Neuron (in vitro differentiated cells): ENCODE data around the gene RNASET2.
"Not testable (repeated sequence)": the region's sequence is repeated elsewhere in the genome, so short reads cannot be mapped to it uniquely, and the experiment has no call there.

Source experiments
- H2AFZ ChIP-seq: one replicate; pipeline ENCODE4 v1.6.1; 2013; ENCODE audit warnings: low read depth, mild to moderate bottlenecking, inconsistent platforms, low read length, moderate library complexity
- H3K27me3 ChIP-seq: one replicate; pipeline ENCODE4 v1.6.1; 2013; ENCODE audit warnings: low read length; ENCODE audit not compliant: insufficient read depth
- H3K36me3 ChIP-seq: one replicate; pipeline ENCODE4 v1.6.1; 2013; ENCODE audit warnings: low read length; ENCODE audit not compliant: insufficient read depth
- H3K4me1 ChIP-seq: one replicate; pipeline ENCODE4 v1.6.1; 2013; ENCODE audit warnings: low read length; ENCODE audit not compliant: insufficient read depth
- H3K4me3 ChIP-seq: 2 replicates; pipeline ENCODE4 v1.5.1; 2013; ENCODE audit warnings: mild to moderate bottlenecking, low read length, moderate library complexity
- H3K9me3 ChIP-seq: one replicate; pipeline ENCODE4 v1.6.1; 2013; ENCODE audit warnings: low read length

The RNASET2 gene

DNA sequence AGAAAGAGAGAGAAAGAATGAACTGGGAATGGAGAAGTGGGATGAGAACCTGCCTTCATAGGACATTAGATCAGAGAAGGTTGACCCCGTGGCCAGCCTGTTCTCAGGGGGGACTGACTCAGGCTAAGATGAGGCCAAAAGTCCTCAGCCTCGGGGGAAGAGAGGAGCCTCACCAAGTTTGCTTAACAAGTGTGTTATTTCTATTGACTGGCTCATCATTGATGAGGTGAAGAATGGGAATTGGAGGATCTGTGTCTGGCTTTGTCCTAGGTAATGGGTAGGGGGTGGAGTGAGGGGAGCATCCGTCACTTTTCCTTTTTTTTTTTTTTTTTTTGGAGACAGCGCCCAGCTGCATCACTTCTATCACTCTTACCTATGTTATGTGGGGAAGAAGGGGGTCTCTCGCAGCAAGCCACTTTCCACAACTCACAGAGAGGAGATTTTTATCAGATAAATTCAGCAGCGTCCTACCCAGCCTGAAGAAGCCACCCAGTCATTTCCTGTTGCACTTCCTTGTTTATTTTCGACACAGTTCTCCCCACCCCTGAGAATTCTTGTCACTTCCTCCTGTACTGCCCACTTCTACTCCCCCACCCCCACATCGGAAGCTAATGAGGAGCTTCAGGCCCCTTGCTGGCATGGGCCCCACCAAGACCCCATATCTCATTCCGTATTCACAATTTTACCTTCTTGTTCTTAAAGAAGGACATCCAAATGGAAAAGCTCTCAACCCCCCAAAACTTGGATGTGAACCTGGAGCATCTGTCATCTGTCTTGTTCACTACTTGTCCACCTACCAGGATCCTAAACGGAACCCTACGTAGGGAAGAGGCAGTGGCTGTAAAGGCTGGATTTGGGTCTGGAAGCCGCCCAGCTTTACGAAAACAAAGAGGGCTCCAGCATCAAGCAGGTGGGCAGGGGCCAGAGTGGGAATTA is 2.8 kb upstream of the RNASET2 start:
- no peaks in the 10 kb centered on the region for H3K36me3 ChIP-seq
- no peak overlapping the region for H3K4me3 ChIP-seq
- H3K27me3 ChIP-seq: no peaks in the 10 kb centered on the region
- no peaks in the 10 kb centered on the region for H3K9me3 ChIP-seq
- peaks cover 8% of the 10 kb centered on the region for H3K4me1 ChIP-seq
- H2AFZ ChIP-seq: no peak overlapping the region

DNA sequence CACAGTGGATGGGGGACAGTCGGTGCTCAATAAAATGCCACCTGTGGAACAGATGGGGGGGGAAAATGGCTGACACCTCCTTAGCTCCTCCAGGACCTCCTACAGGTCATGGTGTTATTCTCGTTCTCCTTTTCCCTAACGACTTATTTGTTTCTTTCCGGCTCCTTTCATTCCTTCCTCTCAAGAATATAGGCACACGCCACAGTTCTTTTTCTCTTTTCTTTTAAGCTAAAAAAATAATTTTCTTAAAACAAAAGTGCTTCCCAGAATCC is 1.4 kb upstream of the RNASET2 start:
- no peak overlapping the region for H2AFZ ChIP-seq
- no peaks in the 10 kb centered on the region for H3K27me3 ChIP-seq
- H3K4me3 ChIP-seq: no peak overlapping the region
- H3K9me3 ChIP-seq: no peaks in the 10 kb centered on the region
- no peaks in the 10 kb centered on the region for H3K36me3 ChIP-seq
- peaks cover 8% of the 10 kb centered on the region for H3K4me1 ChIP-seq

- H2AFZ ChIP-seq: peak overlapping the region; percentile 91
These were observed 896 bp upstream of the RNASET2 start for GRCh38 chr6:166957087-166957804.

DNA sequence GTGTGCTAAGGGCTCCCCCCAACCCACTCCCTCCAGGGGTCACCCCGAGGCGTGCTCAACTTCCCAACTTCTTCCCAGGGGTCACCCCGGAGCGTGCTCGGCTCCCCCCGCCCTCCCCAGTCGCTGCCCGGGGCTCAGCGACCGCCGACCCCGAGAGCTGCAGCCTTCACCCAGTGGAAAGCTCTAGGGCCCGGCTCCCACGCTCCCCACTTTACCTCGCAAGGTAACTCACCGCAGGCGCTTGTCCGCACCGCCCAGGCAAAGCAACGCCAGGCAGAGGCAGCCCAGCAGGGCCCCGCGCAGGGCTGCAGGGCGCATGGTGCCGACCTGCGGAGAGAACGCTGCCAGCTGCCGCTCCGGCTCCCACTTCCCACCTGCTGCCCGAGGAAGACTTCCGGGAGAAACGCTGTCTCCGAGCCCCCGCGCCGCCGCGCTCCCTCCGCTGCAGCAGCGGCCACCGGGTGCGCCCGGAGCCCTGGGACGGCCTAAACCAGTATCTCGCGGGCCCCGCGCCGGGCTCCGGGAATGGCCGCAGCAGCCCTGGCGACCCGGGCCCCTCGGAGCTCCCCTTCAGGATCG is 396 bp downstream of the RNASET2 start:
- Histone ChIP-seq H2AFZ (peak overlapping the region; percentile 91), H3K4me1 (peaks cover 8% of the 10 kb centered on the region), H3K36me3 (no peaks in the 10 kb centered on the region), H3K27me3 (no peaks in the 10 kb centered on the region), H3K9me3 (no peaks in the 10 kb centered on the region), H3K4me3 (peak overlapping the region; percentile 81)

More at GRCh38 chr6:166957087-166957804, 896 bp upstream of the RNASET2 start:
- no peaks in the 10 kb centered on the region for H3K9me3 ChIP-seq
- peaks cover 8% of the 10 kb centered on the region for H3K4me1 ChIP-seq
- no peaks in the 10 kb centered on the region for H3K27me3 ChIP-seq
- H3K4me3 ChIP-seq: peak overlapping the region; percentile 81
- no peaks in the 10 kb centered on the region for H3K36me3 ChIP-seq

DNA sequence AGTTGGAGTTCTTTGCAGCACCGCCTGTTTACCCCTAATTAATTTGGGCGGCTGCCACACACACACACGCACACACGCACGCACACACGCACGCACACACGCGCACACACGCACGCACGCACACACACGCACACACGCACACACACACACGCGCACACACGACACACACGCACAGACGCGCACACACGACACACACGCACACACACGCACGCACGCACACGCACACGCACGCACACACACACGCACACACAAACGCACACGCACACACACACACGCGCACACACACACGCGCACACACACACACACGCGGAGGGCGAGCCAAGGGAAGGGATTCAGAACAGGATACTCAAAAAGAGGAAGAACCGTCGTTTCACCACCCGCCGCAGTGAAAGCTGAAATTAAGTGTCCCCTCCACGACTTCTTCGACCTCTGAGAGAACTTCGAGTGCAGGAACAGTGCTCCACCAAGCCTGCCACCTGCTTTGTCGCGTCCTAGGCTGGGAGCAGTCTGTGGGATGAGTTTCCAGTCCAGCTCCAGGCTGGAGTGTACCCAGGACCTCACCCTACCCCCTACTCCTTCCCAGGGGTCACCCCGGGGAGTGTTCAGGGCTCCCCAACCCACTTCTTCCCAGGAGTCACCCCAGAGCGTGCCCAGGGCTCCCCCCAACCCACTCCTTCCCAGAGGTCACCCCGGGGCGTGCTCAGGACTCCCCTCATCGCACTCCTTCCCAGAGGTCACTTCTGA is 1.1 kb downstream of the RNASET2 start:
- Histone ChIP-seq H3K4me1 (peaks cover 12% of the 10 kb centered on the region), H3K4me3 (peak overlapping the region; percentile 81), H3K9me3 (no peaks in the 10 kb centered on the region), H3K27me3 (no peaks in the 10 kb centered on the region), H3K36me3 (no peaks in the 10 kb centered on the region), H2AFZ (peak overlapping the region; percentile 91)

DNA sequence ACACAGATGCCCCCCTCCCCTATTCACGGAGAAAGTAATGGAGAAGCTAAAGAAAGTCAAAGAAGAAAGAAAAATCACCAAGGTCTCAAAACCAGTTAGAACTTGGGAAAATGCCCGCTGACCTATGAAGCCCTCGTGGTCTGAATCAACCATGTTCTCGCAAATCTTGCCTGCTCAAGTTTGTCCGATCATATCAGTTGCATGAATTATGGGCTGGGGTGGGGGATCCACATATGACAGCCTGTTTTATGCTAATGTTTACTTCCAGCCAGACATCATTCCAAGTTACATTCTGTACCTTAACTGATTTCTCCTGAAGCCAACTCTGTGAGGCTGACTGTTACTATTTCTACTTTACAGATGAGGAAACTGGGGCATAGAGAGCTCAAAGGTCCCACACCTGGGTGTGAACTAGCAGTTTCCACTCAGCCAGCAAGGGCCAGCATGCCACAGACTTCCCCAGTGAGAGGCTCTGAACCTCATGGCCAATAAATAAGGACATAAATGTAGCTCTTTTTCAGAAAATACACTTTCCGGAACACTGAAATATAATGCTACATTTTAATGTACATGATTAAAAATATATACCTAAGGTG is 2.1 kb downstream of the RNASET2 start:
- no peak overlapping the region for H2AFZ ChIP-seq

GRCh38 chr6:166952567-166953486 is 3.5 kb downstream of the RNASET2 start:
- no peak overlapping the region for H2AFZ ChIP-seq
- H3K4me3 ChIP-seq: no peak overlapping the region
- H3K27me3 ChIP-seq: no peaks in the 10 kb centered on the region
- H3K36me3 ChIP-seq: peaks cover 1% of the 10 kb centered on the region
- H3K4me1 ChIP-seq: peaks cover 19% of the 10 kb centered on the region
- H3K9me3 ChIP-seq: no peaks in the 10 kb centered on the region

More for the DNA sequence above, 2.1 kb downstream of the RNASET2 start:
- Histone ChIP-seq H3K36me3 (no peaks in the 10 kb centered on the region), H3K9me3 (no peaks in the 10 kb centered on the region), H3K4me3 (no peak overlapping the region), H3K27me3 (no peaks in the 10 kb centered on the region), H3K4me1 (peaks cover 19% of the 10 kb centered on the region)

- Histone ChIP-seq H3K27me3 (no peaks in the 10 kb centered on the region), H3K36me3 (peaks cover 3% of the 10 kb centered on the region), H2AFZ (no peak overlapping the region), H3K4me3 (no peak overlapping the region), H3K4me1 (peaks cover 19% of the 10 kb centered on the region), H3K9me3 (no peaks in the 10 kb centered on the region)
These were observed 4.2 kb downstream of the RNASET2 start for GRCh38 chr6:166952121-166952520.

GRCh38 chr6:166951670-166952060 is 4.7 kb downstream of the RNASET2 start:
- H3K36me3 ChIP-seq: peaks cover 5% of the 10 kb centered on the region
- no peaks in the 10 kb centered on the region for H3K9me3 ChIP-seq
- H2AFZ ChIP-seq: no peak overlapping the region
- H3K4me3 ChIP-seq: no peak overlapping the region
- peaks cover 19% of the 10 kb centered on the region for H3K4me1 ChIP-seq
- no peaks in the 10 kb centered on the region for H3K27me3 ChIP-seq

DNA sequence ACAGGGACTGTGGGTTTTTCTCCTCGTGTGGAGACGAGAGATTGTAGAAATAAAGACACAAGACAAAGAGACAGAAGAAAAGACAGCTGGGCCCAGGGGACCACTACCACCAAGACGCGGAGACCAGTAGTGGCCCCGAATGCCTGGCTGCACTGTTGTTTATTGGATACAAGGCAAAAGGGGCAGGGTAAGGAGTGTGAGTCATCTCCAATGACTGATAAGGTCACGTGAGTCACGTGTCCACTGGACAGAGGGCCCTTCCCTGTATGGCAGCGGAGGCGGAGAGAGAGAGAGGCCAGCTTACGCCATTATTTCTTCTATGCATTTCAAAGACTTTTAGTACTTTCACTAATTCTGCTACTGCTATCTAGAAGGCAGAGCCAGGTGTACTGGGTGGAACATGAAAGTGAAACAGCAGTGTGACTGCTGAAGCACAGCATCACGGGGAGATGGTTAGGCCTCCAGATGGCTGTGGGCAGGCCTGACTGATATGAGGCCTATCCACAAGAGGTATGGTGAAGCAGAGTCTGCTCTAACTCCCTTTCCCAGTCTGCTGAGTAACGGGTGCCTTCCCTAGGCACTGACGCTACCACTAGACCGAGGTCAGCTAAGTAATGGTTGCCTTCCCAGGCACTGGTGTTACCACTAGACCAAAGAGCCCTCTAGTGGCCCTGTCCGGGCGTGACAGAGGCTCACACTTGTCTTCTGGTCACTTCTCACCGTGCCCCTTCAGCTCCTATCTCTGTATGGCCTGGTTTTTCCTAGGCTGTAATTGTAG is 5.3 kb downstream of the RNASET2 start:
- not testable (repeated sequence) for H3K27me3 ChIP-seq, H3K36me3 ChIP-seq, H3K4me3 ChIP-seq, H2AFZ ChIP-seq, H3K9me3 ChIP-seq
- H3K4me1 ChIP-seq: peaks cover 19% of the 10 kb centered on the region

GRCh38 chr6:166950443-166950821 is 5.9 kb downstream of the RNASET2 start:
- Histone ChIP-seq H3K27me3 (no peaks in the 10 kb centered on the region), H3K4me1 (peaks cover 16% of the 10 kb centered on the region), H3K4me3 (no peak overlapping the region), H2AFZ (no peak overlapping the region), H3K36me3 (peaks cover 13% of the 10 kb centered on the region), H3K9me3 (no peaks in the 10 kb centered on the region)
